HCT116 (cell line): ENCODE measurements around the gene FURIN.

Source experiments
- CEBPB ChIP-seq: IDR thresholded peaks from 2 replicates; pipeline ENCODE4 v1.6.1; 2012; ENCODE audit warnings: low read depth
- CTCF ChIP-seq, 3 experiments: fragments of 200-600 bp in 1 of 3; sonication (generic) in 1 of 3; IDR thresholded peaks in 2 of 3; conservative IDR thresholded peaks in 1 of 3; 2 replicates each; pipeline ENCODE4 v1.5.1; 2012 to 2017; ENCODE audit warnings: low read depth in 2 of 3, low read length in 2 of 3, antibody characterized with exemption in 1 of 3, borderline replicate concordance in 1 of 3, control low read depth in 1 of 3, mild to moderate bottlenecking in 1 of 3, mixed read lengths in 1 of 3, mixed run types in 1 of 3, moderate library complexity in 1 of 3; ENCODE audit not compliant: insufficient read depth in 1 of 3
- EGR1 ChIP-seq: IDR thresholded peaks from 2 replicates; pipeline ENCODE4 v1.6.1; 2012; ENCODE audit warnings: low read depth
- FOSL1 ChIP-seq: IDR thresholded peaks from 2 replicates; pipeline ENCODE4 v1.6.1; 2012; ENCODE audit warnings: low read depth
- POLR2A ChIP-seq: IDR thresholded peaks from 2 replicates; pipeline ENCODE4 v1.7.0; 2011; ENCODE audit warnings: borderline replicate concordance; ENCODE audit not compliant: insufficient read depth, insufficient read length; ENCODE audit errors: extremely low read depth

DNA sequence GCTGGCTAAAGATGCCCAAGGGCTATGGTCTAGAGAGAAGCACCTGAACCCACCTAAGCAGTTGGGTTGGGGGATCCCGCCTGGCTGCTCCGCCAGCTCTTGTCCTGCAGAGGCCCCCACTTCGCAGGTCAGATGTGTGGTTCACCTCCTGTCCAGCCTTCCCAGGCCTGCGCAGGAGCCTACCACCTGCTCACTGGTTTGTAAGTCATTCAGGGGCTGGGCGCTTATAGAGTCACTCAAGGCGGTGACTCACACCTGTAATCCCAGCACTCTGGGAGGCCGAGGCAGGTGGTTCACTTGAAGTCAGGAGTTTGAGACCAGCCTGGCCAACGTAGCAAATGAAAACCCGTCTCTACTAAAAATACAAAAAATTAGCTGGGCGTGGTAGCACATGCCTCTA, 3.9 kb upstream of the FURIN start:
- TF ChIP-seq POLR2A = no peak
- TF ChIP-seq CTCF (IDR thresholded peaks at IDR 0.05 in 2 of 3, conservative IDR thresholded peaks at IDR 0.05 in 1 of 3; ENCODE audit: borderline replicate concordance in 1 of 3, insufficient read depth in 1 of 3, low read depth in 2 of 3, low read length in 2 of 3) = no peak
- no peak for TF ChIP-seq FOSL1
- TF ChIP-seq CEBPB = no peak
- TF ChIP-seq EGR1 = no peak
